HG02571 (cell line): Measurements from ENCODE around the gene MSANTD1.
"Not testable (repeated sequence)": the region's sequence is repeated elsewhere in the genome, so short reads cannot be mapped to it uniquely, and the experiment has no call there.

Source experiments
- ATAC-seq: cut with Tn5 transposase; IDR thresholded peaks from one replicate; pipeline ENCODE4 v1.9.1; 2021; ENCODE audit warnings: mild to moderate bottlenecking, moderate library complexity; ENCODE audit not compliant: unreplicated experiment

The MSANTD1 gene

DNA sequence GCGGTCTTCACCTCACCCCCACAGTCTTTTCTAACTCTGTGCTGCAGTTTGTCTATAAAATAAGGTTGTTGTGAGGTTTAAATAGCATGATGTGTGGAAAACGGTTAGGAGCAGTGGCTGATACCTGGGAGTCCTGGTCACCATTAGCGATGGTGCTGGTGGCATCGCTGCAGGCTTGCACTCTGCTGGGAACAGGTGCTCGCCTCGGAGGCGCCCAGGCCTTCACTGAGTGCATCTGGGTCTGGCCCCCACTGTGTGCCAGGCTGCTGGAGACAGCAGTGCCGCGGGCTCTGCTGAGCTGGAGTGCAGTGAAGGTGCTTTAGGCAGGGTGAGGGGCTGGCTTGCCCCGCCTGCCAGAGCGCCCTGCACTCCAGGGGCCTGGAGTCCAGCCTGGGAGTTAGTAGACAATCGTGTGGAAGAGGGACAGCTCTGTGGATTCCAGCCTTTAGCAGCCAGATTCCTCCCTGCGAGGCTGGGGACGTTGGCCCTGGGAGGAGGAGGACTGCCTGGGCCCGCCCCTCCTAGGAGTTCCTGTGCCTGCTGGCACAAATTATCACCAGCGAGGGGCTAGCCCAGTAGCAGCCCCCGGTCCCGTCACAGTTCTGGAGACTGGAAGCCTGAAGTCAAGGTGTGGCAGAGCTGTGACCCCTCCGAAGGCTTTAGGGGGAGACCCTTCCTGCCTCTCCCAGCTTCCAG is 51.2 kb downstream of the MSANTD1 start:
- no peak for ATAC-seq

GRCh38 chr4:3300882-3301281 is 51.9 kb downstream of the MSANTD1 start:
- ATAC-seq: not testable (repeated sequence)

DNA sequence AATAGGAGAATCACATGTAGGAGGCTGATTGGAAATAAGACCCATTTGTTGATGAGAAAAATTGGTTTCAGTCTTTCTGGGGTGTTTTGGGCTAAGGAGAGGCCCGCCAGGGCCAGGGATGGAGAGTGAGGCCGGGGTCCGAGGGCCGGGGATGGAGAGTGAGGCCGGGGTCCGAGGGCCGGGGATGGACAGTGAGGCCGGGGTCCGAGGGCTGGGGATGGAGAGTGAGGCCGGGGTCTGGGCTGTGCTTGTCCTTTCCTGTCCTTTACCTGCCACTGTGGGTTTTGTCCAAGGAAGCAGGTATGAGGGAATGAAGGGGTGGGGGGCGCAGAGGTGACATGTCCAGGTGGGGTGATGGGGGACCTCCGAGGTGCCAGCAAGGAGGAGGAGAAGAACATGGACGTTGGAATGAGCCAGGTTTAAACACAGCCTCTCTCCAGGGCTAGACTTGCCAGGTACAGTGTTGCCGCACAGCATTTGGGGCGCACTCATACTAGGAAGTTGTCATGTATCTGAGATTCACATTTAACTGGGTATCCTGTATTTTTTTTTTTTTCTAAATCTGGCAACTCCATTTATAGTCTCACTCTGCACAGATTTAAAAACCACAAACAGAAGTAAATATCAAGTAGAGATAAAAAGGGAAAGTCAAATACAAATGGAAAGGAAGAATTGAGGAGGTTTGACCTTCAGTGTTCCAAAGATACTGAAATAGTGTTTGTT is 52.7 kb downstream of the MSANTD1 start:
- ATAC-seq: no peak

DNA sequence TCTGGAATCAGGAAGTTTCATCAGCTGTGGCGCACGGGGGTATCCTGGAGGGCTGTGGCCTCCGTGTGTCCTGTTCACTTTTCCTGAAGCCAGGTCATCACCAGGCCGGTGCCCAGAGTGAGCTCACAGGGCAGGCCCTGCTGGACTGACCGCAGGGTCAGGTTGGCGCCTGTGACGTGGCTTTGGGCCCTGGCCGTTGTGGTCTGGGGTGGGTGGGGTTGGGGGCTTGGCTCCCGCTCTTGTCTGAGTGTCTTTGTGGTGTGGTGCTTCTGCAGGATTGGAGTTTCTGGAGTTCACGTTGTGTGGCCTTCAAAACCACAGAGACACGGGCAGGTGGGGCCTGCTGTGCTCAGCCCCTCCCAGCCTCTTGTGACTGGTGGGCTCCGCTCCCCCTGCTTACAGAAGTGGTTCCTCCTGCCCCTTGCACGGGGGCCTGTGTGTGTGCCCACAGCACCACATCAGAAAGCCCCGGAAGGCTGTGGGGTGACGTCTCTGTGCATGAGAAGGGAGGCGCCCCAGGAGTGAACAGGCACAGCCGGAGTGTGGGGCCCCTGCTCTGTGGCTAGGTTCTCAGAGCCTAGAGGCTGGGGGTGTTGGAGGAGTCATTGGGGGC is 53.3 kb downstream of the MSANTD1 start:
- ATAC-seq: no peak

- no peak for ATAC-seq
Observed at GRCh38 chr4:3302786-3303564, 54.0 kb downstream of the MSANTD1 start.

- ATAC-seq: no peak
Observed at GRCh38 chr4:3303565-3303824, 54.5 kb downstream of the MSANTD1 start.

DNA sequence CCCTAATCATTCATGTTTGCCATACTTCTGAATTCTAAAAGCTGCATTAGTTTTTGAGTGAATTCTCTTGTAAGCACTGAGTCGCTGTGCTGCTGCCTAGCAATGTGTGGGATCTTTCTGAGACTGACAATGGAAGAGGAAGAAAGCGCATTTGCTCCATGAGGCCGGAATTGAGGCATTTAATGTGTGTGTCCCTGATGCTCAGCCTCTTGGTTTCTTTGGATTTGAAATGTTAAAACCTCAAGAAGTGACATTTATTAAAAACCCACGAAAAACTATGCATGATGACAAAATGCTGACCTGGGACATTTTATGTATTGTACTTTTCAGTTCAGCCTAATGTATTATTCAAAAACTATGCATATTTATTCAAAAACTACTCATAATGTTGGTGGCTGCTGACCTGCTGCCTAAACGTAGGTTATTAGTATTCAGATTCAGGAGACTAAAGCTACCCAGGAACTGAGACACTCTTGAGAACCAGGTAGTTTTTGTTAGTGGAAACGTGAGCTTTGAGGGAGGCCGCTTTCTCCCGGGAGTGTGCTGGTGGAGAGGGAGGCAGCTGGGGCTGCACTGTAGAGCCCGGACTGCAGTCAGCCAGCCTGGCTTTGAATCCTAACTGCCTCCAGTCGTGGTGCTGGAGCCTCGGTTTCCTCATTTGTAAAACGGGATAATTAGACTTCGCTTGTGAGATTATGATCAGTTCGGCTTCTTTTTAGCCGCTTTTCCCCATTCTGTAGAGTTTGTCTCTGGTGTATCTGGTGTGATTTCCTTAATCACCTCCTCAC is 55.2 kb downstream of the MSANTD1 start:
- ATAC-seq: no peak

GRCh38 chr4:3304831-3305609 is 56.1 kb downstream of the MSANTD1 start:
- no peak for ATAC-seq

DNA sequence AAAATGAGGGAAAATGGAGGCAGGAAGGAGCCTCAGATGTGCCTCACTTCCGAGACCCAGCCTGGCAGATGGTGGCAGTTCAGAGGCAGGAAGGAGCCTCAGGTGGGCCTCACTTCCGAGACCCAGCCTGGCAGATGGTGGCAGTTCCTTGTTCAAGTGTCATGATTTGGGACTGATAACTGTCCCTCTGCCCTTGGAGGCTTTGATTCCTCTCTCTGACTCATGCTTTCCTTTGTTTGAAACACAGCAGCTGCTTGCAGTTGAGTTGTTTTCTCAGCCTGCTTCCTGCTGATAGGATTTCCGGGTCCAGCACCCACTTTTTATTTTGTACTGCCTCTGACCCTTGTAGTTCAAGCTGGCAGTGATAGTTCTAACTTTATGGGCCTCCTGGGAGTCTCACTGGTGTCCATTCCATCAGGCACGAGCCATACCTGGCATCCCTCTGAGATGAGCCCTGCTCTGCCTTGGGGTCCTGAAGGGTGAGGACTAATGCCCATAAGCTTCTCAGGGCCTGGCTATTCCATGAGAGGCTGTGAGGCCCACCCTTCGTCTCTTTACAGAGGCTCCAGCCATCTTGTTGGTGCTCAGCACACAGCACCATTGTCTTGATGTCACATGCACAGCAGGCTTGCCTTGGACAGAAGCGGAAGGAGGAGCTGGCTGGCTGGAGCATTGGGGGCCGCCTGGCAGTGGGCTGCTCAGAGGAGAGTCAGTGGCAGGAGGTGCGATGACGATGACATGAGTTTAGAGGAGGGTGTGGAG is 56.8 kb downstream of the MSANTD1 start:
- no peak for ATAC-seq
